Measurements from ENCODE around the gene GFPT2. TPM values are rescaled to one million over a fixed set of nuclear protein-coding genes. Genes with fewer than 3 reads are reported as not detected.

The GFPT2 gene
- total and polyA plus RNA-seq, 9 of the 15 experiments (the other 6 are each of a cell fraction or from before 2014, with no cell fraction given), result 0.07 to 0.14 (median 0.08) TPM; not detected in 6

DNA sequence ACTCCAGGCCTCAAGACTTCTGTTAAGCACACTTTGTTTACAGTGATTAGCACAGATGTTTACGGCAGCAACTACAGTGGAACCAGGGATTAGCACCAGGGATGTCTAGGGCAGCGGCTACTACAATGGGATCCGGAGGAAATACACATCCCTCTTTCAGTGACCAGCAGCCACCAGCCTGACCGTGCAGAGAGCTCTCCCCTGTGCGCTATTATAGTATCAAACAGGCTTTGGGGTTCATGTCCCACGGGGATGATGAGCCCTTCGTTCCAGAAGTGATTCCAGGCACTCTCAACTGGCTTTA lies 21.5 kb downstream of the GFPT2 start:
- in situ Hi-C loops (cut with MboI), result no loop called here
- DNase-seq (ENCODE audit: extremely low read depth in 1 of 4, low spot score in 3 of 4) (no peak), ATAC-seq (no peak), FAIRE-seq (no peak)
- CTCF ChIA-PET (ENCODE audit: low intra/inter-chr PET ratio), result no interaction called here
- TF ChIP-seq ZNF561 (CRISPR knock-in tag; conservative IDR thresholded peaks at IDR 0.05), result no peak
- H3K4me2 ChIP-seq (ENCODE audit: insufficient read depth, low read length), result no peak overlapping the region
- no peak overlapping the region for H3K4me3 ChIP-seq
- H3K27ac ChIP-seq (ENCODE audit: extremely low read depth, low read depth, low read length), result no peak overlapping the region
- peaks cover 2% of the 10 kb centered on the region for H3K9me1 ChIP-seq (ENCODE audit: control insufficient read depth, insufficient read depth, low read length)
- WGBS (ENCODE audit: insufficient coverage, low coverage, missing lambda C conversion rate), result 14% methylated on average over 7 of the region's 7 CpGs
- H2AFZ ChIP-seq (ENCODE audit: low read depth, low read length), result no peak overlapping the region
- H3K27me3 ChIP-seq (ENCODE audit: control insufficient read depth in 2 of 2, insufficient read depth in 2 of 2, low read length in 2 of 2), result peaks cover 31 to 66% of the 10 kb centered on the region in 2 experiments
- peaks cover 11% of the 10 kb centered on the region for H4K20me1 ChIP-seq (replicated peaks; ENCODE audit: control insufficient read depth, insufficient read depth, low read length)
- POLR2A ChIA-PET, result interaction anchor here (1.0 kb wide), 1 partner anchor 11 kb away, joined by 4 read pairs; no protein-coding TSS in a partner anchor
- H3K36me3 ChIP-seq (ENCODE audit: control insufficient read depth, insufficient read depth, low read length), result no peaks in the 10 kb centered on the region
- H3K9ac ChIP-seq (ENCODE audit: insufficient read depth in 1 of 2, low read depth in 2 of 2, low read length in 2 of 2), result no peak overlapping the region
- intact Hi-C loops (cut with micrococcal nuclease), result no loop called here
- H3K9me3 ChIP-seq (replicated peaks; ENCODE audit: control insufficient read depth, insufficient read depth, low read depth, low read length), result no peaks in the 10 kb centered on the region
- BruUV-seq (replicated peaks), result no TSS peak
- H3K4me1 ChIP-seq (replicated peaks in 1 of 2; ENCODE audit: control insufficient read depth in 2 of 2, insufficient read depth in 2 of 2, low read length in 2 of 2), result peaks cover 8 to 12% of the 10 kb centered on the region in 2 experiments; a peak in 4 of 5 replicates
- no peaks in the 10 kb centered on the region for H3K79me2 ChIP-seq (ENCODE audit: control insufficient read depth, insufficient read depth, low read length)

- in situ Hi-C loops (cut with MboI) (no loop called here), intact Hi-C loops (cut with micrococcal nuclease) (no loop called here)
- FAIRE-seq, result peak; percentile 54
- no TSS peak for BruUV-seq (replicated peaks)
- Histone ChIP-seq H3K9ac (ENCODE audit: insufficient read depth in 1 of 2, low read depth in 2 of 2, low read length in 2 of 2) (no peak overlapping the region), H3K9me1 (ENCODE audit: control insufficient read depth, insufficient read depth, low read length) (peaks cover 2% of the 10 kb centered on the region), H3K27ac (ENCODE audit: extremely low read depth, low read depth, low read length) (no peak overlapping the region), H3K9me3 (replicated peaks; ENCODE audit: control insufficient read depth, insufficient read depth, low read depth, low read length) (no peaks in the 10 kb centered on the region), H3K36me3 (ENCODE audit: control insufficient read depth, insufficient read depth, low read length) (no peaks in the 10 kb centered on the region), H3K4me3 (no peak overlapping the region), H3K4me1 (replicated peaks in 1 of 2; ENCODE audit: control insufficient read depth in 2 of 2, insufficient read depth in 2 of 2, low read length in 2 of 2) (peaks cover 7 to 12% of the 10 kb centered on the region in 2 experiments; a peak in 4 of 5 replicates), H3K4me2 (ENCODE audit: insufficient read depth, low read length) (no peak overlapping the region), H3K27me3 (ENCODE audit: control insufficient read depth in 2 of 2, insufficient read depth in 2 of 2, low read length in 2 of 2) (peaks cover 25 to 60% of the 10 kb centered on the region in 2 experiments), H3K79me2 (ENCODE audit: control insufficient read depth, insufficient read depth, low read length) (no peaks in the 10 kb centered on the region), H2AFZ (ENCODE audit: low read depth, low read length) (no peak overlapping the region), H4K20me1 (replicated peaks; ENCODE audit: control insufficient read depth, insufficient read depth, low read length) (peaks cover 11% of the 10 kb centered on the region)
- no peak for ATAC-seq
- 1% methylated on average over 16 of the region's 16 CpGs for WGBS (ENCODE audit: insufficient coverage, low coverage, missing lambda C conversion rate)
- ChIA-PET POLR2A (interaction anchor here (0.6 to 1.0 kb wide), 2 partner anchors 11 to 129 kb away, joined by 4 read pairs; no protein-coding TSS in a partner anchor), CTCF (ENCODE audit: low intra/inter-chr PET ratio) (no interaction called here)
- peak in 1 of 4 experiments; percentile 16 for DNase-seq (ENCODE audit: extremely low read depth in 1 of 4, low spot score in 3 of 4)
- TF ChIP-seq KDM4B (IDR thresholded peaks at IDR 0.05; ENCODE audit: borderline replicate concordance in 2 of 2, low read depth in 1 of 2) (no peak), CEBPG (CRISPR knock-in tag; IDR thresholded peaks at IDR 0.05) (no peak), CEBPG (tag; conservative IDR thresholded peaks at IDR 0.05 in 1 of 2, IDR thresholded peaks at IDR 0.05 in 1 of 2) (peak in 1 of 2 experiments; percentile 53; a peak in 1 of 4 replicates), FOSL1 (tag; conservative IDR thresholded peaks at IDR 0.05) (no peak), TAL1 (IDR thresholded peaks at IDR 0.05) (peak; percentile 29; the same call in 1 of the 2 replicates), ZNF766 (CRISPR knock-in tag; conservative IDR thresholded peaks at IDR 0.05) (peak; percentile 98), EGR1 (conservative IDR thresholded peaks at IDR 0.05) (peak; percentile 40), NFYB (IDR thresholded peaks at IDR 0.05; ENCODE audit: extremely low read depth, insufficient read length) (no peak), IRF2 (CRISPR knock-in tag; IDR thresholded peaks at IDR 0.05) (no peak), ZNF785 (CRISPR knock-in tag; IDR thresholded peaks at IDR 0.05) (no peak), ZNF3 (CRISPR knock-in tag; IDR thresholded peaks at IDR 0.05) (no peak), ZC3H11A (IDR thresholded peaks at IDR 0.05; ENCODE audit: low read depth, low read length) (no peak), COPS2 (conservative IDR thresholded peaks at IDR 0.05) (no peak)
- TF ChIP-seq, protein P1, sequence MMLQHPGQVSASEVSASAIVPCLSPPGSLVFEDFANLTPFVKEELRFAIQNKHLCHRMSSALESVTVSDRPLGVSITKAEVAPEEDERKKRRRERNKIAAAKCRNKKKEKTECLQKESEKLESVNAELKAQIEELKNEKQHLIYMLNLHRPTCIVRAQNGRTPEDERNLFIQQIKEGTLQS (IDR thresholded peaks at IDR 0.05), result peak; percentile 38; the same call in 1 of the 2 replicates
- TF ChIP-seq, protein P1 (CRISPR knock-in tag; conservative IDR thresholded peaks at IDR 0.05), result no peak
Observed at GRCh38 chr5:180330810-180331646, 22.1 kb downstream of the GFPT2 start.

Data from K562 (cell line).